GM12872 (cell line): Measurements from ENCODE around the gene PNPLA1.

Source experiments
- CTCF ChIP-seq: IDR thresholded peaks from 3 replicates; pipeline ENCODE4 v1.5.1; 2011; ENCODE audit warnings: low read depth, mild to moderate bottlenecking, low read length, moderate library complexity; ENCODE audit not compliant: insufficient read depth

The PNPLA1 gene

GRCh38 chr6:36355819-36356218 lies 86.0 kb downstream of the PNPLA1 start:
- no peak for TF ChIP-seq CTCF

- no peak for TF ChIP-seq CTCF
These were observed 88.0 kb downstream of the PNPLA1 start for GRCh38 chr6:36357872-36358225.
